ENCODE data around the gene SP3. TPM values are rescaled to one million over a fixed set of nuclear protein-coding genes. Genes with fewer than 3 reads are reported as not detected.
A peak's percentile ranks its signal among the peaks of the same experiment; 100 is the strongest.

SP3 gene
- total and polyA plus RNA-seq, 2 experiments from 2014 or later, result 24.1 to 110 TPM

GRCh38 chr2:173884025-173884802 is 81.0 kb downstream of the SP3 start:
- no peaks in the 10 kb centered on the region for H3K4me1 ChIP-seq (ENCODE audit: insufficient read depth)
- H3K4me2 ChIP-seq, result no peak overlapping the region
- no peaks in the 10 kb centered on the region for H3K9me2 ChIP-seq (ENCODE audit: insufficient read depth)
- H3K27ac ChIP-seq (ENCODE audit: low read depth), result no peak overlapping the region
- peak; percentile 68 for DNase-seq (ENCODE audit: low spot score)
- no peak overlapping the region for H2AFZ ChIP-seq
- no peaks in the 10 kb centered on the region for H3K36me3 ChIP-seq (ENCODE audit: insufficient read depth)
- H3K4me3 Mint-ChIP-seq, result no peak overlapping the region
- no peaks in the 10 kb centered on the region for H3F3A ChIP-seq (replicated peaks; ENCODE audit: low read depth)
- peaks cover 21% of the 10 kb centered on the region; the same call in 2 of the 3 replicates for H3K36me3 Mint-ChIP-seq (ENCODE audit: low read depth)
- no peaks in the 10 kb centered on the region for H3K4me1 Mint-ChIP-seq
- TF ChIP-seq, protein P1, sequence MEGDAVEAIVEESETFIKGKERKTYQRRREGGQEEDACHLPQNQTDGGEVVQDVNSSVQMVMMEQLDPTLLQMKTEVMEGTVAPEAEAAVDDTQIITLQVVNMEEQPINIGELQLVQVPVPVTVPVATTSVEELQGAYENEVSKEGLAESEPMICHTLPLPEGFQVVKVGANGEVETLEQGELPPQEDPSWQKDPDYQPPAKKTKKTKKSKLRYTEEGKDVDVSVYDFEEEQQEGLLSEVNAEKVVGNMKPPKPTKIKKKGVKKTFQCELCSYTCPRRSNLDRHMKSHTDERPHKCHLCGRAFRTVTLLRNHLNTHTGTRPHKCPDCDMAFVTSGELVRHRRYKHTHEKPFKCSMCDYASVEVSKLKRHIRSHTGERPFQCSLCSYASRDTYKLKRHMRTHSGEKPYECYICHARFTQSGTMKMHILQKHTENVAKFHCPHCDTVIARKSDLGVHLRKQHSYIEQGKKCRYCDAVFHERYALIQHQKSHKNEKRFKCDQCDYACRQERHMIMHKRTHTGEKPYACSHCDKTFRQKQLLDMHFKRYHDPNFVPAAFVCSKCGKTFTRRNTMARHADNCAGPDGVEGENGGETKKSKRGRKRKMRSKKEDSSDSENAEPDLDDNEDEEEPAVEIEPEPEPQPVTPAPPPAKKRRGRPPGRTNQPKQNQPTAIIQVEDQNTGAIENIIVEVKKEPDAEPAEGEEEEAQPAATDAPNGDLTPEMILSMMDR (conservative IDR thresholded peaks at IDR 0.05; ENCODE audit: low read depth in 2 of 2), result peak; percentile 80 to 91
- no peak for TF ChIP-seq JUNB (IDR thresholded peaks at IDR 0.05; ENCODE audit: unreplicated experiment)
- H4K20me1 ChIP-seq (replicated peaks; ENCODE audit: insufficient read depth), result no peaks in the 10 kb centered on the region
- no peaks in the 10 kb centered on the region for H3K79me2 ChIP-seq (replicated peaks; ENCODE audit: insufficient read depth)
- peaks cover 33% of the 10 kb centered on the region for H3K9me3 Mint-ChIP-seq
- no peaks in the 10 kb centered on the region for H3K27me3 Mint-ChIP-seq (ENCODE audit: insufficient read depth, low read depth, poor library complexity)
- no peak overlapping the region for H3K4me3 ChIP-seq
- H3K27me3 ChIP-seq (ENCODE audit: insufficient read depth), result no peaks in the 10 kb centered on the region
- H3K27ac Mint-ChIP-seq, result no peak overlapping the region
- peak; percentile 89 for ATAC-seq

DNA sequence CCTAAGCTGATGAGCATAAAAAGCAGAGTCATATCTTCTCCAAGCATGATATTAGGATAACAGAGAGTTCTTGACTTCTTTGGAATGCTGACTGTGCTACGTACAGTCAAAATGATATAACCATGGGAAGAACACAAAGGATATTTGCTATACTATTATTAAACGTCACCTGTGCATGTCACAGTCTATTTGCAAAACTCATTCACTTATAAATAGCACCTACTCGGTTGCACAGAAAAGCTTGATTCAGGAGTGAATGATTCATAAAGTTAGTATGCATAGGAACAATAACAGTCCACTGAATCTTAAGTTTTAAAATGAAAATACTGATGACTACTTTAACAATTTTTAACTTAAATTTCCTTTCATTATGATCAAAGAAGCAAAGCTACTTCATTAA is 83.3 kb downstream of the SP3 start:
- no peak overlapping the region for H3K4me2 ChIP-seq
- no peaks in the 10 kb centered on the region for H4K20me1 ChIP-seq (replicated peaks; ENCODE audit: insufficient read depth)
- ATAC-seq (no peak), DNase-seq (ENCODE audit: low spot score) (no peak)
- Mint-ChIP-seq H3K36me3 (ENCODE audit: low read depth) (peaks cover 11% of the 10 kb centered on the region; the same call in 2 of the 3 replicates), H3K4me3 (no peak overlapping the region), H3K4me1 (no peaks in the 10 kb centered on the region), H3K27me3 (ENCODE audit: insufficient read depth, low read depth, poor library complexity) (no peaks in the 10 kb centered on the region), H3K27ac (no peak overlapping the region), H3K9me3 (peaks cover 16% of the 10 kb centered on the region)
- H3K79me2 ChIP-seq (replicated peaks; ENCODE audit: insufficient read depth), result no peaks in the 10 kb centered on the region
- H3K36me3 ChIP-seq (ENCODE audit: insufficient read depth), result no peaks in the 10 kb centered on the region
- H3F3A ChIP-seq (replicated peaks; ENCODE audit: low read depth), result no peaks in the 10 kb centered on the region
- H3K4me1 ChIP-seq (ENCODE audit: insufficient read depth), result no peaks in the 10 kb centered on the region
- H3K9me2 ChIP-seq (ENCODE audit: insufficient read depth), result no peaks in the 10 kb centered on the region
- H3K4me3 ChIP-seq, result no peak overlapping the region
- H3K27ac ChIP-seq (ENCODE audit: low read depth), result no peak overlapping the region
- no peak overlapping the region for H2AFZ ChIP-seq
- H3K27me3 ChIP-seq (ENCODE audit: insufficient read depth), result no peaks in the 10 kb centered on the region
- TF ChIP-seq CREB1 (CRISPR knock-in tag; IDR thresholded peaks at IDR 0.05; ENCODE audit: low read depth) (no peak), ZNF114 (CRISPR knock-in tag; IDR thresholded peaks at IDR 0.05) (no peak), JUNB (IDR thresholded peaks at IDR 0.05; ENCODE audit: unreplicated experiment) (no peak), NANOG (IDR thresholded peaks at IDR 0.05; ENCODE audit: borderline replicate concordance) (no peak), ETS1 (IDR thresholded peaks at IDR 0.05) (no peak), EZH2phosphoT487 (IDR thresholded peaks at IDR 0.05; ENCODE audit: unreplicated experiment) (no peak), EZH2 (IDR thresholded peaks at IDR 0.05; ENCODE audit: low read depth, unreplicated experiment) (no peak), STAT1 (IDR thresholded peaks at IDR 0.05; ENCODE audit: unreplicated experiment) (no peak), REST (IDR thresholded peaks at IDR 0.05; ENCODE audit: unreplicated experiment) (no peak), POLR2AphosphoS5 (IDR thresholded peaks at IDR 0.05; ENCODE audit: low read depth) (no peak), ZNF331 (CRISPR knock-in tag; IDR thresholded peaks at IDR 0.05; ENCODE audit: low read depth) (no peak)
- TF ChIP-seq, protein P1 (conservative IDR thresholded peaks at IDR 0.05; ENCODE audit: low read depth in 2 of 2), result no peak

Measured in GM23338 (cell line).